MM.1S (cell line): ENCODE data around the gene KYAT1.

Experiments
- CTCF ChIP-seq: fragments of 300-600 bp; sonication (generic); IDR thresholded peaks from 2 replicates; pipeline ENCODE4 v1.5.1; 2016; ENCODE audit warnings: antibody characterized with exemption, low read length, mixed read lengths
- EZH2 ChIP-seq: fragments of 300-600 bp; sonication (generic); optimal IDR thresholded peaks from 2 replicates; pipeline ENCODE3; 2017; ENCODE audit warnings: low read depth, mild to moderate bottlenecking, antibody characterized with exemption, low read length, mixed read lengths

DNA sequence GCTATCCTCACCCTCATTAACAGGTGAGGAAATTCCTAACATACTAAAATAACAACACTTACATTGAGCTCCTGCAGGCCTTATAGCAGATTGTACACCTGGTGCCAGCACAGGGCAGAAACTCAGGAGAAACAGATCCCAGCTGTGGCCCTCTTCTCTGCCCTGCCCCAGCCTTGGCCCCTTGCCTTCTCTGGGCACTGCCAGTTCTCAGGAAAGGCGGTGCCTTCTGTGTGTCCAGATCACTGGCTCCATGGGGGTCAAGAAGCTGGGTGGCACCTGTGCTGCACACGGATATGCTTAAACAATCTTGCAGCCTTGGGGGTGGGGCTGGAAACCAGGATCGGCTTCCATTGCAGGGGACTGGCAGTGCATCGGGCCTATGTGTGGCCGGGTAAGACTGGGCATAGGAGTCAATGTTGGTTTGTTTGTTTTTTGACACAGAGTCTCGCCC is 19.3 kb downstream of the KYAT1 start:
- no peak for TF ChIP-seq EZH2
- no peak for TF ChIP-seq CTCF
